Neuronal stem cell (in vitro differentiated cells): ENCODE results near the gene SLC16A13.

Experiments used
- DNase-seq: peaks from one replicate; pipeline ENCODE4 v3.0.0-alpha.2; 2013; ENCODE audit warnings: low spot score
- H2AFZ ChIP-seq: one replicate; pipeline ENCODE4 v1.6.1; 2013; ENCODE audit warnings: mild to moderate bottlenecking, low read length, inconsistent platforms
- H2AK5ac ChIP-seq: 2 replicates; pipeline ENCODE4 v1.6.1; 2013; ENCODE audit warnings: low read depth, mild to moderate bottlenecking, inconsistent platforms, low read length, moderate library complexity, mixed read lengths
- H2BK120ac ChIP-seq: 2 replicates; pipeline ENCODE4 v1.6.1; 2013; ENCODE audit warnings: low read depth, mild to moderate bottlenecking, inconsistent platforms, low read length, moderate library complexity, mixed read lengths
- H2BK12ac ChIP-seq: one replicate; pipeline ENCODE4 v1.6.1; 2013; ENCODE audit warnings: low read length, inconsistent platforms
- H2BK15ac ChIP-seq: 2 replicates; pipeline ENCODE4 v1.6.1; 2013; ENCODE audit warnings: mild to moderate bottlenecking, low read length, inconsistent platforms, mixed read lengths
- H2BK5ac ChIP-seq: one replicate; pipeline ENCODE4 v1.6.1; 2013; ENCODE audit warnings: inconsistent platforms, mild to moderate bottlenecking, low read length, moderate library complexity
- H3K14ac ChIP-seq: one replicate; pipeline ENCODE4 v1.6.1; 2013; ENCODE audit warnings: low read length, inconsistent platforms
- H3K18ac ChIP-seq: 2 replicates; pipeline ENCODE4 v1.6.1; 2013; ENCODE audit warnings: low read length, inconsistent platforms
- H3K23ac ChIP-seq: 2 replicates; pipeline ENCODE4 v1.6.1; 2013; ENCODE audit warnings: low read depth, mild to moderate bottlenecking, mixed read lengths, low read length, inconsistent platforms; ENCODE audit not compliant: poor library complexity
- H3K27ac ChIP-seq: replicated peaks from 3 replicates; pipeline ENCODE4 v1.5.1; 2013; ENCODE audit warnings: low read length, inconsistent platforms
- H3K27me3 ChIP-seq, 3 experiments: 2 replicates each; pipeline ENCODE4 v1.6.1; 2013; ENCODE audit warnings: low read length in 3 of 3, mild to moderate bottlenecking in 2 of 3, inconsistent platforms in 1 of 3, low read depth in 1 of 3, mixed read lengths in 1 of 3, moderate library complexity in 1 of 3; ENCODE audit not compliant: control insufficient read depth in 3 of 3, insufficient read depth in 3 of 3
- H3K36me3 ChIP-seq, 2 donors: replicated peaks in 1 of 2; 2 replicates each; pipeline ENCODE4 v1.6.1; 2013; ENCODE audit warnings: low read length in 2 of 2; ENCODE audit not compliant: control insufficient read depth in 2 of 2, insufficient read depth in 2 of 2
- H3K4ac ChIP-seq: 2 replicates; pipeline ENCODE4 v1.6.1; 2013; ENCODE audit warnings: inconsistent platforms, mild to moderate bottlenecking, low read length, moderate library complexity
- H3K4me1 ChIP-seq, 2 donors: 1 replicate in 1 of 2; 2 replicates in 1 of 2; pipeline ENCODE4 v1.6.1; 2013; ENCODE audit warnings: low read length in 2 of 2, low read depth in 1 of 2; ENCODE audit not compliant: control insufficient read depth in 2 of 2, insufficient read depth in 1 of 2
- H3K4me2 ChIP-seq: one replicate; pipeline ENCODE4 v1.6.1; 2013; ENCODE audit warnings: mild to moderate bottlenecking, low read length, inconsistent platforms; ENCODE audit not compliant: insufficient read depth, poor library complexity, severe bottlenecking
- H3K4me3 ChIP-seq, 2 donors: 2 replicates each; pipeline ENCODE4 v1.5.1; 2013; ENCODE audit warnings: low read length in 2 of 2, mild to moderate bottlenecking in 2 of 2, inconsistent platforms in 1 of 2, moderate library complexity in 1 of 2
- H3K79me1 ChIP-seq: one replicate; pipeline ENCODE4 v1.6.1; 2013; ENCODE audit warnings: low read depth, mild to moderate bottlenecking, inconsistent platforms, low read length, moderate library complexity
- H3K9ac ChIP-seq: one replicate; pipeline ENCODE4 v1.6.1; 2013; ENCODE audit warnings: mild to moderate bottlenecking, low read depth, low read length, inconsistent platforms; ENCODE audit not compliant: poor library complexity
- H3K9me3 ChIP-seq, 2 donors: replicated peaks in 1 of 2; 2 replicates each; pipeline versions ENCODE3 to v1.6.1; 2013; ENCODE audit warnings: low read length in 2 of 2, mild to moderate bottlenecking in 2 of 2, inconsistent platforms in 1 of 2, low read depth in 1 of 2, mixed read lengths in 1 of 2, moderate library complexity in 1 of 2; ENCODE audit not compliant: control insufficient read depth in 2 of 2, insufficient read depth in 1 of 2
- H4K8ac ChIP-seq: one replicate; pipeline ENCODE4 v1.6.1; 2013; ENCODE audit warnings: low read depth, mild to moderate bottlenecking, inconsistent platforms, low read length, moderate library complexity
- H4K91ac ChIP-seq: one replicate; pipeline ENCODE4 v1.6.1; 2013; ENCODE audit warnings: low read length, low read depth, mild to moderate bottlenecking, inconsistent platforms; ENCODE audit not compliant: poor library complexity
- WGBS, 2 donors: extraction: QIAGEN DNeasy Blood & Tissue Kit; methylation state at CpG; one replicate each; pipeline ENCODE4 v1.1.7; 2013; ENCODE audit warnings: missing lambda C conversion rate in 2 of 2, mixed read lengths in 1 of 2; ENCODE audit not compliant: insufficient read length in 2 of 2, insufficient replicate concordance in 1 of 2; ENCODE audit errors: extremely low coverage in 2 of 2; 5-methylcytosine and 5-hydroxymethylcytosine counted together

SLC16A13 gene

GRCh38 chr17:7022781-7023571, 12.8 kb upstream of the SLC16A13 start, which contains the start of gene BCL6B:
TSS of gene BCL6B (plus strand) at chr17:7023050. CDS start at chr17:7023672, 622 bp downstream.
- Histone ChIP-seq H3K79me1 (peaks cover 1% of the 10 kb centered on the region), H3K4me1 (peaks cover 6 to 10% of the 10 kb centered on the region in 2 donors), H3K4me2 (peak within 1 kb of the TSS; percentile 61), H3K27ac (no peak within 1 kb of the TSS), H4K91ac (no peak within 1 kb of the TSS), H3K27me3 (peaks cover 13 to 55% (median 35%) of the 10 kb centered on the region in 3 experiments), H2BK12ac (peak within 1 kb of the TSS; percentile 8), H3K4ac (peak within 1 kb of the TSS; percentile 38), H3K23ac (peak within 1 kb of the TSS; percentile 65), H3K18ac (peak within 1 kb of the TSS; percentile 91), H2AK5ac (peak within 1 kb of the TSS; percentile 94), H2BK5ac (no peak within 1 kb of the TSS), H2AFZ (peak within 1 kb of the TSS; percentile 97), H3K36me3 (no peaks in the 10 kb centered on the region), H3K9me3 (peaks cover 0 to 8% of the 10 kb centered on the region in 2 donors), H4K8ac (no peak within 1 kb of the TSS), H3K9ac (peak within 1 kb of the TSS; percentile 72), H2BK15ac (peak within 1 kb of the TSS; percentile 21), H3K4me3 (peak within 1 kb of the TSS; percentile 27 to 62), H2BK120ac (peak within 1 kb of the TSS; percentile 31), H3K14ac (no peak within 1 kb of the TSS)
- no CpG with 5 or more reads among the region's 47 CpGs for WGBS, 2 donors
- DNase-seq, result no peak

GRCh38 chr17:7023576-7024401, 12.0 kb upstream of the SLC16A13 start:
- Histone ChIP-seq H3K4me3 (peak overlapping the region in 1 of 2 donors; percentile 60), H4K8ac (peak overlapping the region; percentile 58)
- DNase-seq, result peak; percentile 81

GRCh38 chr17:7024402-7024785, 11.4 kb upstream of the SLC16A13 start:
- Histone ChIP-seq H2AFZ (no peak overlapping the region), H3K4me2 (no peak overlapping the region), H3K23ac (peak overlapping the region; percentile 62), H2BK15ac (peak overlapping the region; percentile 91), H3K9ac (no peak overlapping the region), H2BK120ac (no peak overlapping the region), H3K18ac (no peak overlapping the region), H3K4ac (peak overlapping the region; percentile 47), H4K8ac (no peak overlapping the region), H2BK12ac (peak overlapping the region; percentile 53), H3K14ac (peak overlapping the region; percentile 87), H4K91ac (no peak overlapping the region), H3K79me1 (peaks cover 1% of the 10 kb centered on the region), H2BK5ac (peak overlapping the region; percentile 61), H3K4me1 (peaks cover 6 to 10% of the 10 kb centered on the region in 2 donors), H3K27ac (no peak overlapping the region), H2AK5ac (peak overlapping the region; percentile 95), H3K36me3 (no peaks in the 10 kb centered on the region), H3K27me3 (peaks cover 13 to 55% (median 35%) of the 10 kb centered on the region in 3 experiments), H3K9me3 (peaks cover 0 to 8% of the 10 kb centered on the region in 2 donors), H3K4me3 (no peak overlapping the region)
- WGBS, 2 donors, result no CpG with 5 or more reads among the region's 8 CpGs
- no peak for DNase-seq

More at GRCh38 chr17:7023576-7024401, 12.0 kb upstream of the SLC16A13 start:
- Histone ChIP-seq H2AFZ (peak overlapping the region; percentile 32), H2BK5ac (peak overlapping the region; percentile 61), H3K4me2 (peak overlapping the region; percentile 57), H3K4ac (peak overlapping the region; percentile 47), H2BK120ac (no peak overlapping the region), H2BK15ac (peak overlapping the region; percentile 91), H3K27ac (no peak overlapping the region), H3K4me1 (peaks cover 6 to 10% of the 10 kb centered on the region in 2 donors), H3K36me3 (no peaks in the 10 kb centered on the region), H3K14ac (peak overlapping the region; percentile 87), H3K23ac (peak overlapping the region; percentile 62), H3K9me3 (peaks cover 0 to 8% of the 10 kb centered on the region in 2 donors), H4K91ac (no peak overlapping the region), H3K79me1 (peaks cover 1% of the 10 kb centered on the region), H3K9ac (no peak overlapping the region), H3K27me3 (peaks cover 13 to 55% (median 35%) of the 10 kb centered on the region in 3 experiments), H2AK5ac (peak overlapping the region; percentile 74), H2BK12ac (peak overlapping the region; percentile 8), H3K18ac (peak overlapping the region; percentile 91)
- no CpG with 5 or more reads among the region's 51 CpGs for WGBS, 2 donors
